HG02884 (cell line): ENCODE data around the gene NAA60.
"Not testable (repeated sequence)": the region's sequence is repeated elsewhere in the genome, so short reads cannot be mapped to it uniquely, and the experiment has no call there.

Source experiments
- ATAC-seq: cut with Tn5 transposase; IDR thresholded peaks from one replicate; pipeline ENCODE4 v1.9.1; 2021; ENCODE audit warnings: mild to moderate bottlenecking, moderate library complexity; ENCODE audit not compliant: unreplicated experiment

The NAA60 gene

DNA sequence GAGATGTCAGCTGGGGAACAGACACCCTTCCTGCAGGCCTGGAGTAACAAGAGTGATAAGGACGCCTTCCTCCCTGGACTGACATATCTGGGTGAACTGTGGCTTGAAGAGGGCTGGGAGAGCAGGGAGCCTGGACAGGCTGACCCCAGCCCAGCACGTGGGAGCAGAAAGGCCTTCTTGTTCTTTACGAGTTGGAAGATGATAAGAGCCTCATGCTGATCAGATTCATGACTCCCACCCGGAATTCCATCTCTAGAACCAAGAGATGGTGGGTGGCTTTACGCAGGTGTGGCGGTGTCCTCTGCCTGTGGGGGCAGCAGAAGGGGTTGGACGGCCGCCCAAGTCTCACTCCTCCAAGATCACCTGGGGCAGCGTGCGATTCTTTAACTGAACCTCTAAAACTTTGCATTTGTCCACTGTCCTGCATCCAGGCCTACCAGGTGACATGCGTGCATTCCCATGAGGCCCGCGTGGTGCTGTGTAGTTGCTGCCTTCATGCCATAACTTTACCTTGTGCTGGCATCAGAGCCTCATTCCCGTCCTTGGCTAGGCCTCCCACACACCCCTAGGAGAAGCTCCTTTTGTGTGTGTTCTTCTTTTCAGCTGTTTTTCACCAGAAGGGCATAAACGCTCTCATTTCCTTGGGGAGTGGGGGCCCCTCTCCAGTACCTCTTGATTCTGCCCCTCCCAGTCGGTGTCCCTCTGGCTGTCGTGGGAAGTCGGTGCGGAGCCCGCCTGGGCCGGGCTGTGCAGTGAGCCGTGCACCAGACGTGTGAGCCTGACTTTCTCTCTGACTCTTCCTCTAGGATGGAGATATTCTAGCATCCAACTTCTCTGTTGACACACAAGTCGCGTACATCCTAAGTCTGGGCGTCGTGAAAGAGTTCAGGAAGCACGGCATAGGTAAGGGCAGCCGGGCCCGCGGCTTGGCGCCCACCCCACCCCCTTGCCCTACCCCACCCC lies 38.5 kb downstream of the NAA60 start:
- no peak for ATAC-seq

DNA sequence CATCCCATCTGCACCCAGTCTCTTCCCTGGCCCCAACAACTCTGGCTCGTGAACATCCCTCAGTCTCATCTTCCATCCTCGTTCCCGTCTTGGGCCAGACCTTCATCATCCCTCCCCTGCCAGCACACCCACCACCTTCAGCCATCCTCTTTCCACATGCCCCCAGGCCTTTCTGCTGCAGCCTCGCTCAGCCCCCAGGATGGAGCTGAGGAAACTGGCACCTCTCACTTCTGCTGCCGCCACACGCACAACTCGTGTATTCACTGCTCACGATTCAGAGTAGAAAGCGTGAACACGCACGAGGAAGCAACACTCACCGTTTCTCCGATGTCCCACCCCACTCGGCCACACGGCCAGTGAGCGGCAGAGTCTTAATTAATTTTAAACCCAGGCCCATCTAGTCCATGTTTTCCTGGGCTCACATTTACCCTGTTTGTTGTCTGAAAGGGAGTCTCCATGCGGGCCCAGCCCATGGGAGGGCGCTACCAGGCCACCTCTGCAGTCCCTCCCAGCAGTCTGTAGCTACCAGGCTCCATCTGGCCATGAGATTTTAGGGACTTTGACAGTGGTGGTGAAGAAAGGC lies 39.3 kb downstream of the NAA60 start:
- ATAC-seq, result no peak

DNA sequence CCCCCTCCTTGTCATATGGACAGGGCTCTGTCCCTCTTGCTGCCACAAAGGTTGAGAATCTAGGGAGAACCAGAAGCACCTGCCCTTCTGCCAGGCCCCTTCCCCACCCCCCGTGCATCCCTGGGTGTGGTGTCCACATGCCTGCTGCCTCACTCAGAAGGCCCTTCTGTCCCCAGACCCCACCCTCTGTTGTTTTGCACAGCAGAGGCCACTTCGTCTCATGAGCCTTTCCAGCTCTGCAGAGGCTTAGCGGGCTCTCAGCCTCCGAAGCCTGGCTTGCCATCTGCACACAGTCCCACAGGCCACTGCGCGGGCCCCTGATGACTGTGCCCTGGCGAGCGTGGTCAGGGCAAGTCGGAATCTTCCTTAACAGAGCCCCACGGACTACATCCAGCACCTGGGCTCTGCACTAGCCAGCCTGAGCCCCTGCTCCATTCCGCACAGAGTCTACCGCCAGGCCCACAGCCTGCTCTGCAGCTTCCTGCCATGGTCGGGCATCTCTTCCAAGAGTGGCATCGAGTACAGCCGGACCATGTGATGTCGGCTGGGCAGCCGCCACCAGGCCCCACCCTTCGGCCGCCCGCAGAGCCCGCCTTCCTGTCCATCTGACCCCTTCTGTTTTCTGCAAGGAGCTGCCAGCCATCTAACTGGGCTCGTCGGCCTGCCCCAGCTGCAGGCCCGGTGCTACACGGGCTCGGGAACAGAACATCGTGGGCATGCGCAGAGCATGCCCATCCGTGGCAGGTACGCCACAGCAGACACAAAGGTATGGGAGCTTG lies 41.0 kb downstream of the NAA60 start:
- ATAC-seq, result no peak

DNA sequence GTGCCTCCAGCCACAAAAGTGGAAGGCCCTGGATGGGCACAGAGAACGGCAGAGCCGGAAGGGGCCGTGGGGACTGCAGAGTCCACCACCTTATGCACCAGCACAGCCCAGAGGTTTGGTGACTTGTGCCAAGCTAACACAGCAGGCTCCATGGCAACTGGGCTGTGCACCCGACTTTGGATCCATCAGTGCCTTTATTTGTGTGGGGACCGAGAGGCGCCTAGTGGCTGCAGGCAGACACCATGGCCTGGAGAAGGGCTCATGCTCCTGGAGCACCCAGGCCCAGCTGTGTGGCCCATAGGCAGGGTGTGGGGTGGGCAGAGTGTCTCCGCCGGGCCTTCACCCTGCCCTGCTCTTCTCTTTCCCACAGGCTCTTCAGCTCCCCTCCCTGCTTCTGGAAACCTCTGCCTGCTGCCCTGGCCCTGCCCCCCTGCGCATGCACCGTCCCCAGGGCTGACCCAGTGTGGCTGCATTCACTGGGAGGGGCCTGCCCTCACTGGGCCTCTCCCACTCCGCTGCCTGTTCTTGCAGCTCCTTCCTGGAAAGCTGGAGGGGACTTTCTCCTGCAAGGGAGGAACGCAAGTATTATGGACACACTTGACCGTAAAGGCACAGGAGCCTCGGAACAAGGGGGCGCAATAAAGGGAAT lies 41.7 kb downstream of the NAA60 start:
- no peak for ATAC-seq

DNA sequence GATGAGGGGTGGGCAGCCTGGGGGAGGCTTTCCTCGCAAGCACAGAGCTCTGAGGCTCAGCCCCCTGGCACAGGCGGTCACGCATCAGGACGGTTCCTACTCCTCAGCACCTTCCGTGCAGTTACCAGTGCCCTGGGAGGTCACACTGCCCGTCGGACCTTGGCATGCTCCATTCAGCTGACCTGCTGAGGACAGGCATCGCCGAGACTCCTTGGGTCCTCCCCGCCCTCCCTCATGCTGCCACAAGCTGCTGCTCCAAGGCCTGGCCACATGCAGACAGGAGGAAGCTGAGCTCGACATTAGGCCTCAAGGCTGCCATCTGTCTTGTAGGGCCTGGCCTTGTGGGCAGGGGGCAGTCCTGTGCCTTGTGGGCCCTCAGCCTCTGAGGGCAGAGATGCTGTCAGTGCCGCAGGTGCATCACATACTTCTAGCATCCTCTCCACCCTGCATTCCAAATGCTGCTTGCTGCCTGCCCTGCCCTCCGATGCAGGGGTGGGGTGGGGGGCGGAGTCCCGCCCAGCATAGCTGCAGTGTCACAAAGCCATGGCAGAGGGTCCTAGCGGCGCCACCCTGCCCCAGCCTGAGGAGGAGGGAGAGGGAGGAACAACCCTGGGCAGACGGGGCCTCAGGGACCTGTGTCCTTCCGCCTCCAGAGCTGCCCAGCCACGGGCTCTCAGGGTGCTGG lies 42.5 kb downstream of the NAA60 start:
- ATAC-seq, result no peak

DNA sequence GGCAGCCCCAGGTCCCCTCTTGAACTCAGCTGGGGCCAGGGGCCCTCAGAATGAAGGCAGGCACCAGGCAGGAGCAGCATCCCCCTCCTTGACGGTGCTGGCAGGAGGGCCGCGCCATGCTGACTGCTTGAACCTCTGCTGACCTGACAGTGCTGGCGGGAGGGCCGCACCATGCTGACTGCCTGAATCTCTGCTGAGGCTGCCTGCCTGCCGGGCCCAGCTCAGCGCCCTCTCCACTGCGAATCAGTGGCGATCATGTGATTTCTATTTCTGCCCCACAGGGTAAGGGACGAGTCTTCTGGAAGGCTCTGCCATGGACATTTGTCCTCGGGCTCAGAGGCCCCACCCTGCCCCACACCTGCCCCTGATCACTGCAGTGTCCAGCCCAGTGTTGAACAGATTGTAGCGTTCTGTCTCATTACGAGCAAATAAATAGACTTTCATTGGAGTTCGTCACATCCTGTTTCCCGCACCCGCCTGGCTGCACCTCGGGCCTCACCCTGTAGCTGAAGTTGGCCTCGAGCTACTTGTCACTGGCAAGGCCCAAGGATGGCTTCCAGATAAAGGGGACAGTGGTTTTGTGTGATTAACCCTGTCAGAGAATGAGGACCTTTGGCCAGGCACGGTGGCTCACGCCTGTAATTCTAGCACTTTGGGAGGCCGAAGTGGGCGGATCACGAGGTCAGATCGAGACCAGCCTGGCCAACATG lies 43.2 kb downstream of the NAA60 start:
- no peak for ATAC-seq

DNA sequence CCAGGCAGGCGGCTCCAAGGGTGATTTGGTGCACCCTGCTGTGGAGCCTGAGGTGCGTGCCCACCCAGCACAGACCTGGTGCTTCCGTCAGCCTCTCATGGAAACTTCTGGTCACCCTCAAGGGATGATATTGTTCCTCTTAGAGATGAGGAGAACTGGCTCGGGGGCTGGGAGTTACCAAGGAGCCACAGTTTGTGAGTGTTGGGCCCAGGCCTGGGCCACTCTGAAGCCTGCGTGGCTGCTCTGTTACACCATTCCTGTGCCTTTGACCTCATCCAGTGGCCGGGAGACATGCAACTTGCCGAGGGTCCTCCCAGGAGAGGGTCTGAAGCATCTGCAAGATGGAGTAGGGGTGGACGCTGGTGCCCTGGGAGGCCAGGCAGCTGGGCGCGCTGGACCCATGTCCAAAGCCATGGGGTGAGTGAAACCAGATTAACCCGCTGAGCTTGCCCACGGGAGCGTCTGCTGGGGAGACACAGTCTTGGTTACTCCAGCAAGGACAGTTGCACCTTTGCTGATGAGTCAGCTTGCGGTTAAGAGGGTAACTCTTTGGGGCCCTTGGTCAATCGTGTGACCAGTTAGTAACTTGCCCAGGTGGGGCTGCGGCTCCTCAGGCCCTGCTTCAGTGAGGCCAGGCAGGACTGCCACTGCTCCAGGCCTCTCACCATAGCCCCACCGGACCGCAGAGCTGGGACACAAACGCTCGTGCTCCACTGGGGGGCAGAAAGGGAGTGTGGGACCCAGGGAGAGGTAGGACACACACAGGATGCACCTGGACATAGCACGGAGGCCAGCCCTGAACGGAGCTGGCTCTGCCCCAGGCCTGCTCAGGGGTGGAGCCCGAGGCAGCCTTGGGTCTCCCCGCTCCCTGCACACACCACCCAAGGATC lies 44.3 kb downstream of the NAA60 start:
- no peak for ATAC-seq

DNA sequence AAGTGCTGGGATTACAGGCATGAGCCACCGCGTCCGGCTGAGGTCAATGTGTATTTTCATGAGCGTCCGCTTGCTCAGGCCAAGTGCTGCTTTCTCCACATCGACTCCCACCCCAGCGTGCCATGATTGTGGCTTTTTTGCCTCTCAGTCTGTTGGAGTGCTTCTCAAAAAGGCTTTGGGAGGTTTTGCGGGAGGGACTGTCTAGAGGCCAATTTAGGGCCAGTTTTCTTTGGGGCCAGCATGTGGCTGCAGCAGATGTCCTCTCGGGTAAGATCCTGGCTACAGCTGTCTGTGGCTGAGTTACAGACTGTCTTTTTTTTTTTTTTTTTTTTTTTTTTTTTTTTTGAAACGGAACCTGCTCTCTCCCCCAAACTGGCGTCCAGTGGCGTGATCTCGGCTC lies 45.3 kb downstream of the NAA60 start:
- no peak for ATAC-seq

DNA sequence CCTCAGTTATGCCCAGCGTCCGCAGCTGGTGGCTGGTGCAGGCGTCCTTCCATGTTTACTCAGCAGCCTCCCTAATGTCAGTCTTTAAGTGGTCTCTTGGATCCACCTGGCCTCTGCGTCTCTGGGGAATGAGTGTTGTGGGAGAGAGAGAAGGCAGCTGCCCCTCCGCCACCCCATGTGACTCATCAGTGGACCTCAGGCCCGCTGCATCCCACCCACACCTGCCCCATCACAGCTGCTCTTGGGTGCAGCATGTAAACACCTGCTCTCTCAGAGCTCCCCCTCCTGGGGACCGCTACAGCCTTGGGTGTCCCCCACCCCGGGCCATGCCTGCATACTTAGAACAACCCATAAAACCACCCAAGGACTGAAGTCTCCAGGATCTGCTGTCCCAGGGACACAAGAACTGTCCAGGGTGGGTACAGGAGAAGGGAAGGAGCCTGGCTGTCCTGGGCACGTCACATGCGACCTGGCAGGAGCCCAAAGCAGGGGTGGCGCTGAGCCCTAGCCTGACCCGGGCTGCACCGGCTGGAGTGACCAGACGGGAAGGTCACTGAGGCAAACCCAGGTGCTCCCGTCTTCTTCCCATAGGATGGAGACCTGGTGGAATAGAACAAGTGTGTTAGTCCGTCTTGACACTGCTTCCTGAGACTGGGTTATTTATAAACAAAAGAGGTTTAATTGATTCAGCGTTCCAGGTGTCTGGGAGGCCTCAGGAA lies 47.6 kb downstream of the NAA60 start:
- ATAC-seq, result no peak

DNA sequence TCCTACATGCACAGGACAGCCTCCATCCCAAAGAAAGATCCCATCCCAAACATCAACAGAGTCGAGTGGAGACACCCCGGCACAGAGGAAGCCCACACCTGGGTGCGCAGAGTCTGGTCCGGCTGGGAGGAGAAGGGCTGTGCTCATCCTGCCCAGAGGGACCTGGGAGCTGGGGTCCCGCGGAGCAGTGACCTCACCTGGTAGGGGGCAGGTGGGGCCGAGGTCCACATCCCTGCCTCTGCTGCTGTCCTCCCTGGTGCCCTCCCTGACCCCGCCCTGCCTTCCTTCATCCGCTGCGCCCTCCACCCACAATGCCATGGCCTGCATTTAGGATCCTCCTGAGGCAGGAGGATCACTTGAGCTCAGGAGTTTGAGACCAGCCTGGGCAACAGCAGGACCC lies 48.9 kb downstream of the NAA60 start:
- ATAC-seq, result no peak

DNA sequence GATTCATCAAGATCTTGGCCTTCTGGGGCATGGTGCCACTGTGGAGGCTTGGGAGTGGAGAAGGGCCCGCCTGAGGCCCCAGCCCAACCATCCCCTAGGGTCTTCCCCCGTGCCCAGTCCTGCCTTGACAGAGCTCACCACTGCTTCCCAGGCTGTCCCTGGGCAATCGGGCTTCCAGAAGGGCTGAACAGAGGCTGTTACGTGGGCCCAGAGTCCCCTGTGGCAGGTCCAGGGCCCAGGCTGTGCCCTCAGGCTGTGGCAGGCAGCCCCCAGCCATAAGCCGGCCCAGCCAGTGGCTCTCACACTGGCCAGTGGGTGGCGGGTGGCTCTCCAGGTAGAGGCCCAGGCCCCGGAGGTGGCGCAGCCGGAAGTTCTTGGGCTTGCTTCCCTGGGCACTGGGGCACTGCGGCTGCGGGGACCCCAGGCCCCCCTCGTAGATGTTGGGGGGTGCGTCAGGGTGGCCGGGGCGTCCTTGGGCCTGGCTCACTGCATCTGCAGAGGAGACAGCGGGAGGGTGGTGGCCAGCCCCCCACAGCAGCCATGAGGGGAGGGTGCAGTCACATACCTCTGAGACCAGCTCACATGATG lies 51.0 kb downstream of the NAA60 start:
- no peak for ATAC-seq

DNA sequence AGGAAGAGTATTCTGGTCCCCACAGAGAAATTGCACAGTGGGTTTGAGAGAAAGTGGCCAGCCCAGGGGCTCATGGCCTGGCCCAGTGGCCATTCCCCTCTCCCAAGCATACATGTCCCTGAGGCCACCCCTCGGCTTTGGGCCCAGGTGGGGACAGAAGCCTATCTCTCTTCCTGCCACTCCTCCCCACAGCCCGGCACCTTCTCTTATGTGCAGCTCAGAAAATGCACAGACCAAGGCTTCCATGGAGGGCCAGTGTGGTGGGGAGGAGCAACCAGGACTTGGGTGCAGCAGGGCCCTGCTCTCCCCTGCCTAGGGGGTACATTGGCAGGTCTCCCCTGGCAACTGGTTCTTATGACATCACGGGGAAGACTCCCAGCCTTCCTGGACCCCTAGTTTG lies 51.7 kb downstream of the NAA60 start, which contains the start of gene C16orf90:
C16orf90 (minus strand) TSS at position 314 of the 400 bp plus-strand sequence; CDS start at position 246, 68 bp downstream.
- no peak for ATAC-seq

DNA sequence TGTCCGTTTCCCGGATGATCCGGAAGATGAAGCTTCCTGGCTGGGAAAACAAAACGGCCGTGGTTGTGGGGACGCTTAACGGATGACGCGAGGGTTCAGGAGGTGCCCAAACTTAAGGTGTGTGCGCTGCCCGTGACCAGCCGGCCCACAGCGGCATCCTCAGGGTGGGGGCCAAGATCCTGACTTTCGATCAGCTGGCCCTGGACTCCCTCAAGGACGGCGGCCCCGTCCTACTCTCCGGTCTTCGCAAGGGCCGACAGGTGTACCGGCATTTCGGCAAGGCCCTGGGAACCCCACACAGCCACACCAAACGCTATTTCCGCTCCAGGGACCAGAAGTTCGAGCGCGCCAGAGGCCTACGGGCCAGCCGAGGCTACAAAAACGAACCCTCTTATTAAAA lies 52.9 kb downstream of the NAA60 start:
- ATAC-seq, result no peak

DNA sequence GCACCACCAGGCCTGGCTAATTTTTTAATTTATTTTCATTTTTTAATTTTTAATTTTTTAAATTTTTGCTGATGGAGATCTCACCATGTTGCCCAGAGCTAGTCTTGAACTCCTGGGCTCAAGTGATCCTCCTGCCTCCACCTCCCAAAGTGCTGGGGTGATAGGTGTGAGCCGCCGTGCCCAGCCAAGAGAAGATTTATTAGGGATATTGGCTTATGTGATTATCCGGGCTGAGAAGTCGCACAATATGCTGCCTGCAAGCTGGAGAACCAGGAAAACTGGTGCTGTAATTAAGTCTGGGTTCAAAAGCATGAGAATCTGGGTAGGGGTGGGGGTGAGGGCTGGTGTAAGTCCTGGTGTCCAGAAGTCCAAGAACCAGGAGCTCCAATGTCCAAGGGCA lies 54.3 kb downstream of the NAA60 start:
- ATAC-seq, result no peak

DNA sequence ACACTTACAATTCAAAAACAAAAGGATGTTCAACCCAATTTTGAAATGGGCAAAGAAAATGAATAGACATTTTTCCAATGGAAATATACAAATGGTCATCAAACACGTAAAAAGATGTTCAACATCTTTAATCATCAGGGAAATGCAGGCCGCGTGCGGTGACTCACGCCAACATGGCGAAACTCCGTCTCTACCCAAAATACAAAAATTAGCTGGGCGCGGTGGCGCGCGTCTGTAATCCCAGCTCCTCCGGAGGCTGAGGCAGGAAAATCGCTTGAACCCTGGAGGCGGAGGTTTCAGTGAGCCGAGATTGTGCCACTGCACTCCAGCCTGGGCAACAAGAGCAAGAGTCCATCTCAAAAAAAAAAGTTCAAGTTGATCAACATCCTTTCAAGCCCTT lies 55.5 kb downstream of the NAA60 start:
- no peak for ATAC-seq

DNA sequence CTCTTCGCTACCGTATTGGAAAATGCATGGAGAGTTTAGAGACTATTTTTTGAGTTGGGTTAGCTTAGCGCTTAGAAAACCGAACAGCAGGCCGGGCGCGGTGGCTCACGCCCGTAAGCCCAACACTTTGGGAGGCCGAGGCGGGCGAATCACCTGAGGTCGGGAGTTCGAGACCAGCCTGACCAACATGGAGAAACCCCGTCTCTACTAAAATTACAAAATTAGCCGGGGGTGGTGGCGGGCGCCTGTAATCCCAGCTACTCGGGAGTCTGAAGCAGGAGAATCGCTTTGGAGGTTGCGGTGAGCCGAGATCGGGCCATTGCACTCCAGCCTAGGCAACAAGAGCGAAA lies 57.9 kb downstream of the NAA60 start:
- not testable (repeated sequence) for ATAC-seq

DNA sequence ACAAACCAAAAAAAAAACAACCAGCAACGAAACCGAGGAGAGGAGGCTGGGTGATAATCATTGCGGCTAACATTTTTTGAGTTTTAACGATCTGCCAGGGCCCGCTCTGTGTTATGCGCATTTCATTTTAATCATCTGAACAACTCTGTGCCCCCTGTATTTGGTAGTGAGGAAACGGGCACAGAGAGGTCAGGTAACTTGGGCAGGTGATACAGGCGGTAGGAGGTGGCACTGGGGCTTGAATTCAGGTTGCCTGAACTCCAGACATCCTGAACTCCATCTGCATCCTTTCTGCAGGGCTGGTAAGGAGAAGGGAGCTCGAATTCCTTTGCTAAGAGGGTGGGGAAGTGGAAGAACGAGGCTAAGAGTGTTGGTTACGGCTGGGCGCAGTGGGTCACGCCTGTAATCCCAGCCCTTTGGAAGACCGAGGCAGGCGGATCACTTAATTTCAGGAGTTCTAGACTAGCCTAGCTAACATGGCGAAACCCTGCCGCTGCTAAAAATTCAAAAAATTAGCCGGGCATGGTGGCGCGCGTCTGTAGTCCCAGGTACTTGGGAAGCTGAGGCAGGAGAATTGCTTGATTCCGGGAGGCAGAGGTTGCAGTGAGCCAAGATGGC lies 58.4 kb downstream of the NAA60 start:
- ATAC-seq, result no peak
